Measurements from ENCODE around the gene FBXO42.
"Not testable (repeated sequence)": the region's sequence is repeated elsewhere in the genome, so short reads cannot be mapped to it uniquely, and the experiment has no call there.

The FBXO42 gene

DNA sequence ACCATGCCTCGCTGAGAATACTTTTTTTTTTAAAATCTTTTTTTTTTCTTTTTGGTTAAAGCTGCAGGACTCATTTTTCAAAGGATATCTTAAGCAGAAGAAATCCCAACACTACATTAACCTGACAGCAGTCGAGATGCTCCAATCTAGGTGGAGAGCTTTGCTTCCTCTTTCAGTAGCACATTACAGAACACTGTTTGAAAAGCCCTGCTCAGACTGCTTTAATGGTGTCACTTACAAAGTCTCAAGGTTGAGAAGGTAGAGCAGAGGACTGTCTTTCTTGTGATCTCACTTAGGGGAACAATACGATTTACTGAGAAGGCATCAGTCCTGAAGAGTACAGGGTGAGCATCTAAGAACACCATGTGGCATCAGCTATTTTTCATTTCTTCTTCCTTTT is 94.3 kb downstream of the FBXO42 start:
- Histone ChIP-seq H3K4me3 (ENCODE audit: low read depth, low read length) (no peak overlapping the region), H3K4me1 (ENCODE audit: control insufficient read depth, insufficient read depth, low read length, unreplicated experiment) (peaks cover 10% of the 10 kb centered on the region), H3K27me3 (ENCODE audit: insufficient read depth, low read length) (no peaks in the 10 kb centered on the region), H3K79me2 (ENCODE audit: control insufficient read depth, insufficient read depth, low read length, unreplicated experiment) (no peaks in the 10 kb centered on the region), H3K36me3 (ENCODE audit: insufficient read depth, low read length) (peaks cover 7% of the 10 kb centered on the region; the same call in 1 of the 2 replicates), H3K27ac (ENCODE audit: low read depth, low read length) (no peak overlapping the region), H2AFZ (ENCODE audit: low read length, unreplicated experiment) (no peak overlapping the region)

DNA sequence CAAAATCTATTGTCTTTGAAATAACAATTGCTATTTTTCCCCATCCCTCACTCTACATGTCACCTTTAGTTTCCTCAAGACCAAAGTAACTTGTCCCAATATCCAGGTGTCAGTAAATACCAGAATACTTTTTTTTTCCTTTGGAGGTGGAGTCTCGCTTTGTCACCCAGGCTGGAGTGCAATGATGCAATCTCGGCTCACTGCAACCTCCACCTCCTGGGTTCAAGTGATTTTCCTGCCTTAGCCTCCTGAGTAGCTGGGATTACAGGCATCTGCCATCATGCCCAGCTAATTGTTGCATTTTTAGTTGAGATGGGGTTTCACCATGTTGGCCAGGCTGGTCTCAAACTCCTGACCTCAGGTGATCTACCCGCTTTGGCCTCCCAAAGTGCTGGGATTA is 94.7 kb downstream of the FBXO42 start:
- H3K4me1 ChIP-seq (ENCODE audit: control insufficient read depth, insufficient read depth, low read length, unreplicated experiment); H3K27ac ChIP-seq (ENCODE audit: low read depth, low read length); H3K27me3 ChIP-seq (ENCODE audit: insufficient read depth, low read length); H3K36me3 ChIP-seq (ENCODE audit: insufficient read depth, low read length); H3K4me3 ChIP-seq (ENCODE audit: low read depth, low read length); H2AFZ ChIP-seq (ENCODE audit: low read length, unreplicated experiment); H3K79me2 ChIP-seq (ENCODE audit: control insufficient read depth, insufficient read depth, low read length, unreplicated experiment): not testable (repeated sequence)

DNA sequence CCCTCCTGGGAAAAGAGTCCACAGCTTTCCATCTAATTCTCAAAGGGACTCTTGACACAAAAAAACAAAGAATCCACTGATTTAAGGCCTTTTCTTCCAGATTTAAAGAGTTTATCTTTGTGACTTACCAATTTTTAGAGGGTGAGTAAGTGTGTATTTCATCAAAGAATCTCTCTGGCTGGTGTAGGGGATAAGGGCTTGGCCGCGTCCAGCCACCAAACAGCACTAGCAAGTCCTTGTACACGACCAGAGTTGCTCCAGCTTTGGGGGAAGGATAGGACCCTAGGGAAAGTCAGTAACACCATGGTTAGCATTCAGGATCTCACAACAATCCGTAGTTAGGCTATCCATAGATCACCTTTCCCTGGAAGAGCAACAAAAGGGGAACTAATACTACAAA is 95.8 kb downstream of the FBXO42 start:
- Histone ChIP-seq H2AFZ (ENCODE audit: low read length, unreplicated experiment) (no peak overlapping the region), H3K4me3 (ENCODE audit: low read depth, low read length) (no peak overlapping the region), H3K4me1 (ENCODE audit: control insufficient read depth, insufficient read depth, low read length, unreplicated experiment) (peaks cover 9% of the 10 kb centered on the region), H3K79me2 (ENCODE audit: control insufficient read depth, insufficient read depth, low read length, unreplicated experiment) (no peaks in the 10 kb centered on the region), H3K27me3 (ENCODE audit: insufficient read depth, low read length) (no peaks in the 10 kb centered on the region), H3K27ac (ENCODE audit: low read depth, low read length) (no peak overlapping the region), H3K36me3 (ENCODE audit: insufficient read depth, low read length) (peaks cover 7% of the 10 kb centered on the region; the same call in 1 of the 2 replicates)

DNA sequence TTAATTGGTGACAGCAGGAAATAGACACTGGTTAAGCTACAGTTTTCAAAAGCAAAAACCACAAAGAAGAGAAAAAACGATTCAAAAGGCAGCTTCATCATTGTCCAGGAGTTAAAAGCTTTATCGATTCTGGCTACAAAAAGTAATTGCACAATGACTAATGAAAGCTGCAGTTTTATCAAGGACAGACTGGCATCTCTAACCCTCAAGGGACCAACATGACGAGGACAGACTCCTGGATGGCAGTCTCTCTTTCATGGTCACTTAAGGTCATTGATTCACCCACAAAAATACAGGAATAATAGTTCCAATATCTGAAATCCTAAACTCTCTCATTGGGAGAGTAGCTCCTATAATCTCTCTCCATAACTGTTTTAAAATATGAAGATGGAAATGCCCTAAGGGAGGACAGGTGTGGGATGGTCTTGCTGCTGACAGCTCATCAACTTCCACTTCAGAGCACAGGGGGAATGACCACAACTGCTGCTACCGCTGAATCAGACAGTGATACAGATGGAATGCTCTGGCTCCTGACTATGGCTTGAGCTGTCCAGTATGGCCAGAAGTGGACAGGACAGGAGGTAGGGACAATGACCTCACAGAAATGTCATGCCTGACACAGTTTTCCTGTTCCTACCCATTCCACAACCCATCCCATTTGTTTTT is 97.9 kb downstream of the FBXO42 start:
- H3K36me3 ChIP-seq (ENCODE audit: insufficient read depth, low read length), result peaks cover 7% of the 10 kb centered on the region; the same call in 1 of the 2 replicates

DNA sequence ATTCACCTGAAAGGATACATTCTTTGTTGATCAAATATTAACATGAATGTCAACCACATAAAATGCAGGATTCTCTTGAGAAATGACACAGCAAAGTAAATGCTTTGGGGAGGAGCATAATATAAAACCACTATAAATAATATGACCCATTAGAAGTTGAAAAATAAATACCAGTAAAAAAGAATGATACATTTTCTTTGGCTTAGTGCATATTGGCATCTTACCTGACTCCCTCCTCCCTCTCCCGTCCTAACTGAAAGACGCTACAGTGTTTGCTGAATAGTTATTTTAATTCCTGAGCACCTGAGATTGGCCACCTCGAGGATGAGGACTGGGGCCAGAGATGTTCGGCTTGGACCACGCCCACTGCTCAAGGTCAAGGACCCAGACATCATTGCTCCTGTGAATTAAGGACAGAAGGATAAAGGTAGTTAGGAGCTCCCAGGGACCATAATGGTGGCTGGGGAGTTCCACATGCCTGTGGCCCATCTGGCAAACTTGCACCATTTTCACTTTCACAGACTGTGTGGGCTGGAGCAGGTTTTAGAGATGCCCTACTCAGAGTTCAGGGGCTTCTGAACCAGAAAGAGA is 98.9 kb downstream of the FBXO42 start:
- Histone ChIP-seq H2AFZ (ENCODE audit: low read length, unreplicated experiment) (no peak overlapping the region), H3K27me3 (ENCODE audit: insufficient read depth, low read length) (no peaks in the 10 kb centered on the region), H3K4me1 (ENCODE audit: control insufficient read depth, insufficient read depth, low read length, unreplicated experiment) (peaks cover 25% of the 10 kb centered on the region), H3K27ac (ENCODE audit: low read depth, low read length) (no peak overlapping the region), H3K36me3 (ENCODE audit: insufficient read depth, low read length) (peaks cover 7% of the 10 kb centered on the region; the same call in 1 of the 2 replicates), H3K79me2 (ENCODE audit: control insufficient read depth, insufficient read depth, low read length, unreplicated experiment) (no peaks in the 10 kb centered on the region), H3K4me3 (ENCODE audit: low read depth, low read length) (no peak overlapping the region)

More for the DNA sequence above, 97.9 kb downstream of the FBXO42 start:
- Histone ChIP-seq H3K4me1 (ENCODE audit: control insufficient read depth, insufficient read depth, low read length, unreplicated experiment) (peaks cover 15% of the 10 kb centered on the region), H3K27ac (ENCODE audit: low read depth, low read length) (no peak overlapping the region), H2AFZ (ENCODE audit: low read length, unreplicated experiment) (no peak overlapping the region), H3K79me2 (ENCODE audit: control insufficient read depth, insufficient read depth, low read length, unreplicated experiment) (no peaks in the 10 kb centered on the region), H3K27me3 (ENCODE audit: insufficient read depth, low read length) (no peaks in the 10 kb centered on the region), H3K4me3 (ENCODE audit: low read depth, low read length) (no peak overlapping the region)

DNA sequence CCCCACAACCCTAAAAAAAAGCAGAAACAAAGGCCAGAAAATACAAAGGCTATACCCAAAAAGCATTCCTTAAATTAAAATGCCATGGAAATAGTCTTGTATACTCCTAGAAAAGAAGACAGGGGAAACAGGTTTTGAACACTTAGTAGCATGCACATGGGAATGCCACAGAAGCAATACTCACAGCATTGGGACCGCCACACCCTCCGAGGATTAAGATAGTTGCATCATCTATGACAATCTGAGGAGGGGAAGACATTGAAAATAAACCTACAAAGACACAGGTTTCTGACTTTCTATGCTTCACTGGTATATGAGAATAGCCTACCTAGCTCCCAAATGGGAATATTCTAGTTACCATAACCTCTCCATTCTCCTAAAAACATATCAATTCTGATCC is 99.4 kb downstream of the FBXO42 start:
- Histone ChIP-seq H3K4me3 (ENCODE audit: low read depth, low read length) (no peak overlapping the region), H3K27me3 (ENCODE audit: insufficient read depth, low read length) (no peaks in the 10 kb centered on the region), H3K36me3 (ENCODE audit: insufficient read depth, low read length) (peaks cover 7% of the 10 kb centered on the region; the same call in 1 of the 2 replicates), H2AFZ (ENCODE audit: low read length, unreplicated experiment) (no peak overlapping the region), H3K27ac (ENCODE audit: low read depth, low read length) (no peak overlapping the region), H3K79me2 (ENCODE audit: control insufficient read depth, insufficient read depth, low read length, unreplicated experiment) (no peaks in the 10 kb centered on the region), H3K4me1 (ENCODE audit: control insufficient read depth, insufficient read depth, low read length, unreplicated experiment) (peaks cover 30% of the 10 kb centered on the region)

DNA sequence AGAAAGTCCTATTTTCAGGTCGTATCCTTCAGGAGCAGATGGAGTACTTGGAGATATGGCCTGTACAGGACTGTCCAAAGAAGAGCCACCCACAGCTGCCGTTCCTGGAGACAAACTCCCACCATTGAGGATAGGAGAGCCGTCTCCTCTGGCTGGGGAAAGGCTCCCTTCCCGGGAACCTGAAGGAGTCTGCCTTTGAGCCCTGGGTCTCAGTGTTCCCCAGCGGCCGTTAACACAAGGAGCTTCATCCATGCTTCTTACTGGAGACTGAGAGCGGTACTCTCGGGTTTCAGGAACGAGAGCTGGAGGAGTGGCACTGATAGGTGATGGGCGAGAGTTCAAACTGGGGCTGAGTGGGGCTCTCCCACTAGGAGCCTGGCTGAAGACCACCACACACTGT is 100.9 kb downstream of the FBXO42 start:
- peaks cover 12% of the 10 kb centered on the region; the same call in 1 of the 2 replicates for H3K36me3 ChIP-seq (ENCODE audit: insufficient read depth, low read length)
- H3K4me3 ChIP-seq (ENCODE audit: low read depth, low read length), result no peak overlapping the region
- H3K79me2 ChIP-seq (ENCODE audit: control insufficient read depth, insufficient read depth, low read length, unreplicated experiment), result no peaks in the 10 kb centered on the region
- H3K27me3 ChIP-seq (ENCODE audit: insufficient read depth, low read length), result no peaks in the 10 kb centered on the region
- no peak overlapping the region for H3K27ac ChIP-seq (ENCODE audit: low read depth, low read length)
- peaks cover 30% of the 10 kb centered on the region for H3K4me1 ChIP-seq (ENCODE audit: control insufficient read depth, insufficient read depth, low read length, unreplicated experiment)
- H2AFZ ChIP-seq (ENCODE audit: low read length, unreplicated experiment), result no peak overlapping the region

DNA sequence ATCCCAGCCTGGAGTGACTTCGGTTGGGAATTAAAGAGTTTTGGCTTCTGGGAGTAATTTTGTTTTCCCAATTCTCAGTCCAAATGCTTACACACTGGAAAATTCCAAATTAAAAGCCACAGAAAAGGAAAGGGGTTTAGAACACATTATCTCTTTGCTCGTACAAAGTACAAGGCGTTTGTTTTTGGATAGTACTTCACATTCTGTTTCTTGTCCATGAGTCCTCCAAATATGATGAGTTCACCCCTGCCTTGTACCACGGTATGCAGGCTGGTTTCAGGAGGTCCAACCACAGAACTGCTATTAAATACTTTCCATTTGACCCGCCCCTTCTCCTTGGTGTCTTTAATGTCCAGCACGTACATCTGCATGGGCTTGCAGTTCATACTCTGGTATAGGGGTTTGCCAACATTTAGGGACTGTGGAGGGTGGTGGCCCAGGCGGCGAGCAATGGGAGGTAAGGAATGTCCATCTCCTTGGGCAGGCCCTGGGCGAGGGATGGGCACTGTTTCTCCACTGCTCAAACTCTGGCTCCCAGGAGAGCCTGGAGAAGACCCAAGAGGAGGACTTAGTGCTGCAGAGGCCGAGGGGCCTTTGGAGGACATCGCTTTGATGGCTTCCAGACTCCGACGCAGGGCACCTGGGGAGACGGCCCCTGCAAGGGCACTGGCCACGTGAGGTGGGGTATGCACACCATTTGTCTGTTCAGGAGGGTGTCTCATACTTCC is 101.6 kb downstream of the FBXO42 start:
- Histone ChIP-seq H3K79me2 (ENCODE audit: control insufficient read depth, insufficient read depth, low read length, unreplicated experiment) (no peaks in the 10 kb centered on the region), H2AFZ (ENCODE audit: low read length, unreplicated experiment) (no peak overlapping the region), H3K27me3 (ENCODE audit: insufficient read depth, low read length) (no peaks in the 10 kb centered on the region), H3K4me1 (ENCODE audit: control insufficient read depth, insufficient read depth, low read length, unreplicated experiment) (peaks cover 30% of the 10 kb centered on the region), H3K4me3 (ENCODE audit: low read depth, low read length) (no peak overlapping the region), H3K36me3 (ENCODE audit: insufficient read depth, low read length) (peaks cover 12% of the 10 kb centered on the region; the same call in 1 of the 2 replicates), H3K27ac (ENCODE audit: low read depth, low read length) (no peak overlapping the region)

DNA sequence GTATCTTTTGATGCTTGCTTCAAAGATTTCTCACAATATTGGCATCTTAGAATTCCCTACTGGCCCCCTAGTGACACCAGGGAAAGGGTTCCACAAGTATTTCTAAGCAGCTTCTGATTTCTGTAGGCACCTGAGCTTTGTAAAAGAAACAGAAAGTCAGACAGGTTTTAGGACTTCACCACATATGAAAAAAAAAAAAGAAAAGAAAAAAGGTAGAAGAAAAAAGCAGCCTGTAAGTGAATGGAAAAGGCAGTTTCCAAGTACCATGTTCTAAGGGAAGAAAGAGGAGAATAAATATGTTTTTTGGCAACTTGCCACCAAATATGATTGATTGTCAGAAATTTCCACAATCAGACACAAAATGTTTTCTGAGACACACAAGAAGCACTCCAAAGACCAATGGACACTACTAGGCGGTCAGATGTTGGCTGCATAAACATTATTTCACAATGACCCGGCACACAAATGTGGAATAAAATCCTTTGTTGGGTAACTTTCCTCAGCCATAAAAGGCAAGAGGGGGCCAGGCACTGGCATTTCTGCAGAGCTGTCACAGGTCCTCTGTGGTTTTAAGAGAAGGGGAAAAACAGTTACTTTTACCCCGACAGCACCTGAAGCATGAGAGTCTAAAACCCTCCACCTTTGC is 102.6 kb downstream of the FBXO42 start:
- no peaks in the 10 kb centered on the region for H3K27me3 ChIP-seq (ENCODE audit: insufficient read depth, low read length)
- peak overlapping the region; percentile 62 for H3K27ac ChIP-seq (ENCODE audit: low read depth, low read length)
- no peaks in the 10 kb centered on the region for H3K79me2 ChIP-seq (ENCODE audit: control insufficient read depth, insufficient read depth, low read length, unreplicated experiment)
- H3K4me1 ChIP-seq (ENCODE audit: control insufficient read depth, insufficient read depth, low read length, unreplicated experiment), result peaks cover 30% of the 10 kb centered on the region
- no peak overlapping the region for H3K4me3 ChIP-seq (ENCODE audit: low read depth, low read length)
- H2AFZ ChIP-seq (ENCODE audit: low read length, unreplicated experiment), result no peak overlapping the region
- peaks cover 12% of the 10 kb centered on the region; the same call in 1 of the 2 replicates for H3K36me3 ChIP-seq (ENCODE audit: insufficient read depth, low read length)

DNA sequence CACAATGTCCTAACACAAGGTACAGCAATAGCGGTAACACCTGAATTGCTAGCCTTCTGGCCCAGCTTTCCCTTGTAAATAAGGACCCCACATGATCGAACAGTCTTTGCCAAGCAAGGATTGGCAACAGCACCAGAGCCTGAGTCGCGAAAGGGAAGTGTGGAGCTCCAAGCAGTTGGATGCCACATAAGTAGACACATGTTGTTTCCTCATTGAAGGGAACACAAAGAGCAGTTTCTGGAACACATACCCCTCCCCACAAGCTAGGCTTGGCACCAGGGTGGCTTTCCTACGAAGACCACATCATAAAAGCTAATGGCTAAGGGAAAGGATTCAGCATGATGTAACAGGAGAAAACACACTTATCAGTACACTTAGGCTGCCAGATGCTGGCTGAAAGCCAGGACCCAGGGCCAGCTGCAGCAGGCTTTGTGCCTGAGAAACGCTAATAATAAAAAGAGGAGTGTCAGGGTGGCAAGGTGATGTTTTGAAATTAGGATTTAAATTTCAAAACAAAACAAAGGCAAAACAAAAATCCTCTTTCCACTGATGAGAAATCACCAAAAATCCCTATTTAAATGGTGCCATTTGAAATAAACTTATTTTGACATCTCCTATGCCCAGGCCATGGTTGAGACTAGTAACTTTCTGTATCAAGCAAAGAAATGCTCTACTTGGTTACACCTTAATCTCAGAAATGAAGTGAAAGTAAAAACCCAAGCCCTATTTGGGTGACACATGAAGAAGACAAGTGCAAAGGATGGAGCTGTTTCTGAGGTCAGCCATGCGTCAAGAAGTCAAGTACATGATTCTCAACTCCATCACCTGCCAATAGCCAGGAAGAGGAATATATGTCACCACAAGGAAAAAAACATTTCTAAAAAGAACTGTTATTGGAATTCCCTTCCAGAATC is 103.4 kb downstream of the FBXO42 start:
- no peaks in the 10 kb centered on the region for H3K79me2 ChIP-seq (ENCODE audit: control insufficient read depth, insufficient read depth, low read length, unreplicated experiment)
- peaks cover 30% of the 10 kb centered on the region for H3K4me1 ChIP-seq (ENCODE audit: control insufficient read depth, insufficient read depth, low read length, unreplicated experiment)
- H3K27ac ChIP-seq (ENCODE audit: low read depth, low read length), result peak overlapping the region; percentile 62
- no peak overlapping the region for H3K4me3 ChIP-seq (ENCODE audit: low read depth, low read length)
- H3K27me3 ChIP-seq (ENCODE audit: insufficient read depth, low read length), result no peaks in the 10 kb centered on the region
- no peak overlapping the region for H2AFZ ChIP-seq (ENCODE audit: low read length, unreplicated experiment)
- peaks cover 12% of the 10 kb centered on the region; the same call in 1 of the 2 replicates for H3K36me3 ChIP-seq (ENCODE audit: insufficient read depth, low read length)

Data from ACC112 (cell line).